Natural killer cell (primary cell): ENCODE data around the gene RPS6KA4. TPM values are rescaled to one million over a fixed set of nuclear protein-coding genes. Genes with fewer than 3 reads are reported as not detected.

Experiments used
- ATAC-seq, 3 donors: fragments of 150-1000 bp in 2 of 3; fragments of 200-7000 bp in 1 of 3; cut with Tn5 transposase; 1 replicate in 1 of 3; 2 replicates in 2 of 3; pipeline ENCODE4 v1.10.0; 2021; ENCODE audit warnings: mild to moderate bottlenecking in 2 of 3, moderate library complexity in 2 of 3
- DNase-seq, 2 donors: peaks; one replicate each; pipeline versions ENCODE4 v3.0.0 to v3.0.0-alpha.2; 2013 to 2021; ENCODE audit warnings: mixed read lengths in 1 of 2
- H3K27ac ChIP-seq: one replicate; pipeline ENCODE4 v1.5.1; 2013; ENCODE audit warnings: mild to moderate bottlenecking, low read length
- H3K27me3 ChIP-seq: one replicate; pipeline ENCODE4 v1.6.1; 2013; ENCODE audit warnings: low read length; ENCODE audit not compliant: control insufficient read depth, insufficient read depth
- H3K36me3 ChIP-seq: one replicate; pipeline ENCODE4 v1.6.1; 2013; ENCODE audit warnings: low read length; ENCODE audit not compliant: control insufficient read depth, insufficient read depth
- H3K4me1 ChIP-seq: one replicate; pipeline ENCODE4 v1.6.1; 2013; ENCODE audit warnings: low read length; ENCODE audit not compliant: control insufficient read depth, insufficient read depth
- H3K4me3 ChIP-seq: one replicate; pipeline ENCODE4 v1.5.1; 2013; ENCODE audit warnings: low read length
- H3K9me3 ChIP-seq: one replicate; pipeline ENCODE4 v1.6.1; 2013; ENCODE audit warnings: low read length; ENCODE audit not compliant: control insufficient read depth, insufficient read depth
- H3K27ac Mint-ChIP-seq, 2 donors: one replicate each; pipeline ENCODE4 v1.8.0; 2022; ENCODE audit warnings: mild to moderate bottlenecking in 2 of 2, mixed read lengths in 2 of 2, moderate library complexity in 1 of 2
- H3K27me3 Mint-ChIP-seq, 2 donors: one replicate each; pipeline ENCODE4 v1.8.0; 2022; ENCODE audit warnings: low read depth in 2 of 2, mixed read lengths in 2 of 2
- H3K36me3 Mint-ChIP-seq: one replicate; pipeline ENCODE4 v1.8.0; 2022; ENCODE audit warnings: mixed read lengths
- H3K4me1 Mint-ChIP-seq, 2 donors: one replicate each; pipeline ENCODE4 v1.8.0; 2022; ENCODE audit warnings: mixed read lengths in 2 of 2
- H3K4me3 Mint-ChIP-seq: one replicate; pipeline ENCODE4 v1.8.0; 2022; ENCODE audit warnings: mild to moderate bottlenecking, moderate library complexity, mixed read lengths
- H3K9me3 Mint-ChIP-seq, 2 donors: one replicate each; pipeline ENCODE4 v1.8.0; 2022; ENCODE audit warnings: mixed read lengths in 2 of 2
- WGBS: methylation state at CpG from one replicate; pipeline ENCODE4 v1.1.7; 2013; ENCODE audit warnings: missing lambda C conversion rate; ENCODE audit not compliant: insufficient coverage; 5-methylcytosine and 5-hydroxymethylcytosine counted together
- intact Hi-C: fragments of 100-400 bp; cut with micrococcal nuclease; formaldehyde crosslinking; loops from one replicate; pipeline ENCODE4 v1.14.2; 2022
- total RNA-seq, 4 donors: library from RNA; stranded (reverse); fragments of 120-200 nt in 1 of 4; gene quantifications; one replicate each; pipeline versions ENCODE4 v1.2.3 to v1.2.4, GENCODE V29; 2013 to 2022
- TF ChIP-seq, protein P1 (sequence below): fragments of 200-600 bp; IDR thresholded peaks from one replicate; pipeline ENCODE4 v1.8.0; 2022; ENCODE audit warnings: antibody characterized with exemption

Gene RPS6KA4
- total RNA-seq, 3 donors from 2014 or later (not counting 1 experiment from before 2014, with no cell fraction given), result 27.6 to 36.0 (median 34.4) TPM

DNA sequence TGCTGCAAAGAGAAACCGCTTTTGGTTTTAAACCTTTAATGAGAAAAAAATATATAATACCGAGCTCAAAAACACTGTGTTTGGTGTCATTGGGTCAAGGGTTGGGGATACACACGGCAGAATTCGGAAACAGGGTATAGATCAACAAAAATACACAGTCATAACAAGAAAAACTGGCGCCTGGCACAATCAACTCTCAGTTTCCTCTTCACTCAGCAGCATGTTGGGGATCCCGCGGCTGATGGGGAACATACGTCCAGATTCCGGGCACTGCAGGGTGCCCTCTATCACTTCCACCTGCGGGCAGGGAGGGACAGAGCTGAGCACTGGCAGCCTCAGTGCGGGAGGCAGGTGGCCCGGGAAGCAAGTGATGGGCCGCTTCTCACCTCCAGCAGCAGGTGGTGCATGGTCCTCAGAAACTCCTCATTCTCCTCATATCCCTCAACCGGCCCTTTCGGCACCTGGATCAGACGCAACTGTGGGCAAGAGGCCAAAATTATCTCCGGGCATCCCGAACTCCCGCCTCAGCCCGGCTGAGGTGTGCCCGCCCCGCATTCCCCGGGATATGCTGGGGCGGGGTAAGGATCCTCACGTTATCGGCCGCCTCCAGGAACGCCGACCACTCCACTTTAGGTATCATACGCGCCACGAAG lies 42.2 kb upstream of the RPS6KA4 start:
- Histone ChIP-seq H3K27me3 (no peaks in the 10 kb centered on the region), H3K4me1 (peaks cover 30% of the 10 kb centered on the region), H3K27ac (peak overlapping the region; percentile 86), H3K9me3 (no peaks in the 10 kb centered on the region), H3K4me3 (peak overlapping the region; percentile 91), H3K36me3 (peaks cover 30% of the 10 kb centered on the region)
- TF ChIP-seq, protein P1, sequence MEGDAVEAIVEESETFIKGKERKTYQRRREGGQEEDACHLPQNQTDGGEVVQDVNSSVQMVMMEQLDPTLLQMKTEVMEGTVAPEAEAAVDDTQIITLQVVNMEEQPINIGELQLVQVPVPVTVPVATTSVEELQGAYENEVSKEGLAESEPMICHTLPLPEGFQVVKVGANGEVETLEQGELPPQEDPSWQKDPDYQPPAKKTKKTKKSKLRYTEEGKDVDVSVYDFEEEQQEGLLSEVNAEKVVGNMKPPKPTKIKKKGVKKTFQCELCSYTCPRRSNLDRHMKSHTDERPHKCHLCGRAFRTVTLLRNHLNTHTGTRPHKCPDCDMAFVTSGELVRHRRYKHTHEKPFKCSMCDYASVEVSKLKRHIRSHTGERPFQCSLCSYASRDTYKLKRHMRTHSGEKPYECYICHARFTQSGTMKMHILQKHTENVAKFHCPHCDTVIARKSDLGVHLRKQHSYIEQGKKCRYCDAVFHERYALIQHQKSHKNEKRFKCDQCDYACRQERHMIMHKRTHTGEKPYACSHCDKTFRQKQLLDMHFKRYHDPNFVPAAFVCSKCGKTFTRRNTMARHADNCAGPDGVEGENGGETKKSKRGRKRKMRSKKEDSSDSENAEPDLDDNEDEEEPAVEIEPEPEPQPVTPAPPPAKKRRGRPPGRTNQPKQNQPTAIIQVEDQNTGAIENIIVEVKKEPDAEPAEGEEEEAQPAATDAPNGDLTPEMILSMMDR, result no peak
- intact Hi-C loops, result loop anchor here (1.0 to 5.0 kb wide), 4 partner anchors 11 to 129 kb away; partner anchors contain the start of genes CCDC88B, ESRRA and STIP1
- peak overlapping the region; percentile 97 for H3K4me3 Mint-ChIP-seq
- no peaks in the 10 kb centered on the region for H3K27me3 Mint-ChIP-seq
- peak overlapping the region; percentile 88 to 99 for H3K27ac Mint-ChIP-seq
- peak in 1 of 2 donors; percentile 76 for DNase-seq
- WGBS, result 4% methylated on average over 29 of the region's 32 CpGs
- ATAC-seq, result no peak
- H3K4me1 Mint-ChIP-seq, result peaks cover 55 to 62% of the 10 kb centered on the region in 2 donors
- no peaks in the 10 kb centered on the region for H3K9me3 Mint-ChIP-seq
- H3K36me3 Mint-ChIP-seq, result no peaks in the 10 kb centered on the region

DNA sequence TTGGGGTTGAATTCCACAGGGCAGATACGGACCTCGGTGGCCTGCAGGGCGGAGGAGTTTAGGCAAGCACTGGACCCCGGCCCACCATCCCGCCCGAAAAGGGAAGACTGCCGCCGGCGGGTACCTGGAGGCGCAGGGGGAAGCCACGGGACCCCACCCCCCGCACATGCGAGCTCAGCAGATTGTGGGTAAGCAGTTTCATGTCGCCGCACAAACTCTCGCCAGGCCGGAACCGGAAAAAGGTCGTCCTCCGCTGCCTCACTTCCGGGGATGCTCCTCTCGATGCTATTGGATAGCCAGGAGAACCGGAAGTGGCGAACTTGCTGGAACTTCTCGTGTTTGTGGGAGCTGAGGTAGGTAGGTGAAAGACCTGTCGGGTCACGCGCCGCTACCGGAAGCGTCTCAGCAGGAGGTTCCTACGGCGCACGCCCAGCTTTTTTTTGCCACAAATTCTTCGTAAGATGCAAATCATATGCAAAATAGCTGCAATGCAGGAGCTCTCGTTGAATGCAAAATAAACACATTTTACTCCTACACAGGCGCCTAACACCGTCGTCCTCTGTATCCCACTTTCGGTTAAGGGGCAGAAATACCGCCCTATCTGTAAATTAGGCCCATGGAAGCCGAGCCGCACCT lies 41.5 kb upstream of the RPS6KA4 start, which contains the start of gene TRMT112:
TRMT112 (minus strand) TSS at position 235 of the 636 bp plus-strand sequence; CDS start at position 202, 33 bp downstream.
- Mint-ChIP-seq H3K36me3 (no peaks in the 10 kb centered on the region), H3K4me3 (peak within 1 kb of the TSS; percentile 97), H3K27me3 (no peaks in the 10 kb centered on the region), H3K4me1 (peaks cover 54 to 61% of the 10 kb centered on the region in 2 donors), H3K9me3 (no peaks in the 10 kb centered on the region), H3K27ac (peak within 1 kb of the TSS; percentile 88 to 99)
- Histone ChIP-seq H3K9me3 (no peaks in the 10 kb centered on the region), H3K4me3 (peak within 1 kb of the TSS; percentile 91), H3K36me3 (peaks cover 32% of the 10 kb centered on the region), H3K27me3 (no peaks in the 10 kb centered on the region), H3K4me1 (peaks cover 30% of the 10 kb centered on the region), H3K27ac (peak within 1 kb of the TSS; percentile 86)
- TF ChIP-seq, protein P1, result no peak
- ATAC-seq (peak; percentile 62 to 84 (median 76)), DNase-seq (peak; percentile 87 to 100)
- intact Hi-C loops, result loop anchor here (1.0 to 5.0 kb wide), 4 partner anchors 12 to 130 kb away; partner anchors contain the start of genes CCDC88B, ESRRA and STIP1
- WGBS, result under 1% methylated on average over 43 of the region's 43 CpGs

DNA sequence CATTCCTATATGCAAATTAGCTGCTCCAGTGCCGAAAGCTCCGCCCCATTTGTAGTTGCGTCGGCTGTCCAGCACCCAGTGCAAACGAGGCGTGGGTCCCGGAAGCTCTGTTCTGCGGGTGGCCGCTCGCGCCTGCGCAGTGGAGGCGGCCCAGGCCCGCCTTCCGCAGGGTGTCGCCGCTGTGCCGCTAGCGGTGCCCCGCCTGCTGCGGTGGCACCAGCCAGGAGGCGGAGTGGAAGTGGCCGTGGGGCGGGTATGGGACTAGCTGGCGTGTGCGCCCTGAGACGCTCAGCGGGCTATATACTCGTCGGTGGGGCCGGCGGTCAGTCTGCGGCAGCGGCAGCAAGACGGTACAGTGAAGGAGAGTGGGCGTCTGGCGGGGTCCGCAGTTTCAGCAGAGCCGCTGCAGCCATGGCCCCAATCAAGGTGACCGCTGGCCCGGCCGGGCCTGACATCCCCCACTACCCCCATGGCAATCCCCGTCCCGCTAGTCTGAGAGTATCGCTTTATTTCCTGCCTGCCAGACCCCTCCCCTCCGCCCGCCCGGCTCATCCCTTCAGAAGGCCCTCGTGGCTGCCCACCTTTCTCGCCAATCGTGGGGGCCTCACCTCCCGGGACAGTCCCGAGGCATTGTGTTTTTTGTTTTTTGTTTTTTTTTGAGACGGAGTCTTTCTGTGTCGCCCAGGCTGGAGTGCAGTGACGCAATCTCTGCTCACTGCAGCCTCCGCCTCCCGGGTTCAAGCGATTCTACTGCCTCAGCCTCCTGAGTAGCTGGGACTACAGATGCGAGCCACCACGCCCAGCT lies 40.8 kb upstream of the RPS6KA4 start, which contains the start of gene PRDX5:
PRDX5 (plus strand) TSS at position 161 of the 805 bp plus-strand sequence; CDS start at position 256, 95 bp downstream.
- peak; percentile 95 to 99 for DNase-seq
- Mint-ChIP-seq H3K36me3 (no peaks in the 10 kb centered on the region), H3K9me3 (no peaks in the 10 kb centered on the region), H3K4me1 (peaks cover 47 to 53% of the 10 kb centered on the region in 2 donors), H3K27ac (peak within 1 kb of the TSS; percentile 88 to 99), H3K4me3 (peak within 1 kb of the TSS; percentile 97), H3K27me3 (no peaks in the 10 kb centered on the region)
- Histone ChIP-seq H3K27ac (peak within 1 kb of the TSS; percentile 86), H3K9me3 (no peaks in the 10 kb centered on the region), H3K27me3 (no peaks in the 10 kb centered on the region), H3K36me3 (peaks cover 34% of the 10 kb centered on the region), H3K4me1 (peaks cover 30% of the 10 kb centered on the region), H3K4me3 (peak within 1 kb of the TSS; percentile 91)
- TF ChIP-seq, protein P1, result no peak
- intact Hi-C loops, result loop anchor here (1.0 to 5.0 kb wide), 5 partner anchors 13 to 131 kb away; partner anchors contain the start of genes CCDC88B, ESRRA and STIP1
- peak; percentile 74 to 90 (median 78) for ATAC-seq
- WGBS, result under 1% methylated on average over 60 of the region's 61 CpGs
